Neutrophil (primary cell): Measurements from ENCODE around the gene ZNF784.

Experiments
- H3K27ac ChIP-seq: fragments of 200-600 bp; sonication (generic); 2 replicates; pipeline ENCODE4 v1.5.1; 2016; ENCODE audit warnings: mild to moderate bottlenecking, moderate library complexity
- H3K27me3 ChIP-seq: fragments of 200-600 bp; sonication (generic); 2 replicates; pipeline ENCODE4 v1.6.0; 2016; ENCODE audit warnings: mild to moderate bottlenecking
- H3K36me3 ChIP-seq: fragments of 200-600 bp; sonication (generic); 2 replicates; pipeline ENCODE4 v1.5.1; 2017
- H3K4me1 ChIP-seq, 2 experiments: fragments of 200-600 bp in 1 of 2; sonication (generic) in 1 of 2; 1 replicate in 1 of 2; 2 replicates in 1 of 2; pipeline versions ENCODE4 v1.5.1 to v1.6.1; 2013 to 2016; ENCODE audit warnings: low read depth in 1 of 2, low read length in 1 of 2, mild to moderate bottlenecking in 1 of 2, moderate library complexity in 1 of 2; ENCODE audit not compliant: control insufficient read depth in 1 of 2, insufficient read depth in 1 of 2
- H3K4me3 ChIP-seq, 2 experiments: fragments of 200-600 bp in 1 of 2; sonication (generic) in 1 of 2; 1 replicate in 1 of 2; 2 replicates in 1 of 2; pipeline ENCODE4 v1.5.1; 2013 to 2016; ENCODE audit warnings: low read depth in 1 of 2, low read length in 1 of 2, mild to moderate bottlenecking in 1 of 2, moderate library complexity in 1 of 2
- H3K9me3 ChIP-seq: fragments of 200-600 bp; sonication (generic); 2 replicates; pipeline ENCODE4 v1.5.1; 2016
- TF ChIP-seq, protein P1 (sequence below): fragments of 200-600 bp; sonication (generic); IDR thresholded peaks from 2 replicates; pipeline ENCODE4 v1.5.1; 2016; ENCODE audit warnings: antibody characterized with exemption

The ZNF784 gene

DNA sequence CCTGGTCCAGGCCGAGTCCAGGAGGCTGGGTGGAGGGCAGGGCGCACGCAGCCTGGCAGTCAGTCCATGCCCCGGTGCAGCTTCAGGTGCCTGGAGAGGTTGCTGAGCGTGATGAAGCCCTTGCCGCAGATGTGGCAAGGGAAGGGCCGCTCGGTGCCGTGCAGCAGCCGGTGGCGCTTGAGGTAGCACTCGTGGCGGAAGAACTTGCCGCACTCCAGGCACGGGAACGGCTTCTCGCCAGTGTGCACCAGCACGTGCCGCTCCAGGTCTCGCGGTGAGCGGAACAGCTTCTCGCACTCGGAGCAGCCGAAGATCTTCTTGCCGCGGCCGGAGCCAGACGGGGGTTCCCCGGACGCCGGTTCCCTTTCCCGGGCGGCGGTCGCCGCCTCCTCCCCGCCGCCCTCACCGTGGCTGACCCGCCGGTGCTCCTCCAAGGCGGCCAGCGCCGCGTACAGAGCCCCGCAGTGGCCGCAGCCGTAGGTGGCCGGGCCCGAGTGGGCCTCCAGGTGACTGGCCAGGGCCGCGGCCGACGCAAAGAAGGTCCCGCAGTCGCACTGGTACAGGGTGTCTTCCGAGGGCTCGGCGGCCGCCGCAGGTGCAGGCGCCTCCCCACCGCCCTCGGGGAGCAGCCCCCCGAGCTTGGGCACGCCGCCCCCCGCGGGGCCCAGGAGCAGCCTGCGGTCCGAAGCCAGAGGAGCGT, 31.8 kb downstream of the ZNF784 start:
- H3K27ac ChIP-seq, result no peak overlapping the region
- H3K4me1 ChIP-seq, result peaks cover 0 to under 1% of the 10 kb centered on the region in 2 experiments
- H3K36me3 ChIP-seq, result peaks cover 18% of the 10 kb centered on the region
- H3K27me3 ChIP-seq, result peaks cover 14% of the 10 kb centered on the region
- no peak overlapping the region for H3K4me3 ChIP-seq
- TF ChIP-seq, protein P1, sequence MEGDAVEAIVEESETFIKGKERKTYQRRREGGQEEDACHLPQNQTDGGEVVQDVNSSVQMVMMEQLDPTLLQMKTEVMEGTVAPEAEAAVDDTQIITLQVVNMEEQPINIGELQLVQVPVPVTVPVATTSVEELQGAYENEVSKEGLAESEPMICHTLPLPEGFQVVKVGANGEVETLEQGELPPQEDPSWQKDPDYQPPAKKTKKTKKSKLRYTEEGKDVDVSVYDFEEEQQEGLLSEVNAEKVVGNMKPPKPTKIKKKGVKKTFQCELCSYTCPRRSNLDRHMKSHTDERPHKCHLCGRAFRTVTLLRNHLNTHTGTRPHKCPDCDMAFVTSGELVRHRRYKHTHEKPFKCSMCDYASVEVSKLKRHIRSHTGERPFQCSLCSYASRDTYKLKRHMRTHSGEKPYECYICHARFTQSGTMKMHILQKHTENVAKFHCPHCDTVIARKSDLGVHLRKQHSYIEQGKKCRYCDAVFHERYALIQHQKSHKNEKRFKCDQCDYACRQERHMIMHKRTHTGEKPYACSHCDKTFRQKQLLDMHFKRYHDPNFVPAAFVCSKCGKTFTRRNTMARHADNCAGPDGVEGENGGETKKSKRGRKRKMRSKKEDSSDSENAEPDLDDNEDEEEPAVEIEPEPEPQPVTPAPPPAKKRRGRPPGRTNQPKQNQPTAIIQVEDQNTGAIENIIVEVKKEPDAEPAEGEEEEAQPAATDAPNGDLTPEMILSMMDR, result no peak
- no peaks in the 10 kb centered on the region for H3K9me3 ChIP-seq

DNA sequence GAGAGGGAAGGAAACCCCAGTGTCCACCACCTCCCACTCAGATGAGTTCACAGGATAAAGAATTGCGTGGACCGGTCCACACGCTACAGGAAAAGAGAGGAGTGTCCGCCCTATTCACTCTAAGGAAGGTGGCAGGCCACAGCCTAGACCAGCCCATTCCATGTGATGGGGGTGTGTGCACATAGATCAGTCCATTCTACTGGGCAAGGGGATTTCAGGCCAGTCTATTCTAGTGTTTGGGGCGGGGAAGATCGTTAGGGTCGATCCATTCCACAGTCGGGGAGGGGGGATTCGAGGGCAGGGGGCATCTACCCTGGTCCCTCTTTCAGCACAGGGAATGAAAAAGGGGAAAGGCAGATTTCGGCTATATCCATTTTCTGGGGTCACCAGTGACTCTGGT, 32.8 kb downstream of the ZNF784 start:
- TF ChIP-seq, protein P1, result no peak
- Histone ChIP-seq H3K4me1 (peaks cover 5 to 8% of the 10 kb centered on the region in 2 experiments), H3K9me3 (no peaks in the 10 kb centered on the region), H3K4me3 (no peak overlapping the region), H3K27ac (no peak overlapping the region), H3K27me3 (peaks cover 24% of the 10 kb centered on the region), H3K36me3 (peaks cover 18% of the 10 kb centered on the region)

DNA sequence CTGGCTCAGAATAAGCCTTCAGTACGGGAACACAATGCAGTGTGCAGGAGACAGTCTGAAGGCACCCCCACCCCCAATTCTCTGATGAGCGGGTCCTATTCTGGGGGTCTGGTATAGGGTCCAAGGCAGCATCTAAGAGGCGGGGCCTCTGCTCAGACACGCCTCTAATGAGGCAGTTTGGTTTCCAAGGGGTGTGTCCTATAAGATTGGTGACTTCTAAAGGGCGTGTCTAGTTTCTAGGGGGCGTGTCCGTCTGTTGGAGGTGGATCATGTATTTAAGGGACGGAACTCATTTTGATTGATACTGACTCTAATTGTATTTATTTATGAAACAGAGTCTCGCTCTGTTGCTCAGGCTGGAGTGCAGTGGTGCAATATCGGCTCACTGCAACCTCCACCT, 33.7 kb downstream of the ZNF784 start:
- H3K9me3 ChIP-seq, result no peaks in the 10 kb centered on the region
- no peak overlapping the region for H3K4me3 ChIP-seq
- no peak overlapping the region for H3K27ac ChIP-seq
- H3K4me1 ChIP-seq, result peaks cover 5 to 8% of the 10 kb centered on the region in 2 experiments
- H3K27me3 ChIP-seq, result peaks cover 34% of the 10 kb centered on the region
- H3K36me3 ChIP-seq, result peaks cover 11% of the 10 kb centered on the region
- TF ChIP-seq, protein P1, result no peak

DNA sequence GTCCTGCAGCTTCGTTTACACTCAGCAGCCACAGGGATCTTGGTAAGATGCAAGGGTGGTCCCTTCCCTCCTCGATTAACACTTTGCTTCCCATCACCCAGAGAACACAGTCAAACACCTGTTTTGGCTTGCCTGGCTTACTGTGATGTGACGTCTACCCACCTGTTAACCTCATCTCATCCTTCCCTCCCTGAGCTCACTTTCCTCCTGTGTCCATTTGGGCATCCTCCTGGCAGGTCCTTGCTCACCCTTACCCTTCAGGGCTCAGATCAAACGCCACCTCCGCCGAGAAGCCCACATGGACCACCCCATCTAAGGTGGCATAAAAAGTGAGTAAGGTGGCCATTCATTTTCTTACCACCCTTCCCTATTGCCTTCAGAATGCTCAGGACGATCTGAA, 34.3 kb downstream of the ZNF784 start:
- TF ChIP-seq, protein P1, result no peak
- H3K27me3 ChIP-seq, result peaks cover 39% of the 10 kb centered on the region
- H3K4me3 ChIP-seq, result no peak overlapping the region
- H3K9me3 ChIP-seq, result no peaks in the 10 kb centered on the region
- H3K4me1 ChIP-seq, result peaks cover 5 to 8% of the 10 kb centered on the region in 2 experiments
- no peak overlapping the region for H3K27ac ChIP-seq
- H3K36me3 ChIP-seq, result peaks cover 6% of the 10 kb centered on the region

- Histone ChIP-seq H3K9me3 (no peaks in the 10 kb centered on the region), H3K36me3 (peaks cover 4% of the 10 kb centered on the region), H3K4me1 (peaks cover 5 to 8% of the 10 kb centered on the region in 2 experiments), H3K27ac (no peak overlapping the region), H3K4me3 (no peak overlapping the region), H3K27me3 (peaks cover 52% of the 10 kb centered on the region)
- TF ChIP-seq, protein P1, result no peak
Measured at GRCh38 chr19:55588738-55589137, 35.6 kb downstream of the ZNF784 start.
